SJCRH30 (cell line): ENCODE measurements around the gene ARHGEF7. TPM values are rescaled to one million over a fixed set of nuclear protein-coding genes. Genes with fewer than 3 reads are reported as not detected.
"Not testable (repeated sequence)": the region's sequence is repeated elsewhere in the genome, so short reads cannot be mapped to it uniquely, and the experiment has no call there.

Source experiments
- DNase-seq, 2 experiments: peaks; one replicate each; pipeline ENCODE4 v3.0.0-alpha.2; 2015 to 2020
- H3K27ac ChIP-seq: fragments of 250-450 bp; sonication (Bioruptor Pico); 2 replicates; pipeline ENCODE4 v1.5.1; 2020; ENCODE audit warnings: mild to moderate bottlenecking, moderate library complexity
- H3K27me3 ChIP-seq: fragments of 250-450 bp; sonication (Bioruptor Pico); 2 replicates; pipeline ENCODE4 v1.5.1; 2020; ENCODE audit warnings: mild to moderate bottlenecking, moderate library complexity
- H3K36me3 ChIP-seq: fragments of 250-450 bp; sonication (Bioruptor Pico); 2 replicates; pipeline ENCODE4 v1.5.1; 2020; ENCODE audit warnings: mild to moderate bottlenecking, moderate library complexity
- H3K4me1 ChIP-seq: fragments of 250-450 bp; sonication (Bioruptor Pico); 2 replicates; pipeline ENCODE4 v1.5.1; 2020; ENCODE audit warnings: mild to moderate bottlenecking, moderate library complexity
- H3K4me3 ChIP-seq: fragments of 250-450 bp; sonication (Bioruptor Pico); 2 replicates; pipeline ENCODE4 v1.5.1; 2020; ENCODE audit warnings: mild to moderate bottlenecking, moderate library complexity
- H3K9me3 ChIP-seq: fragments of 250-450 bp; sonication (Bioruptor Pico); replicated peaks from 2 replicates; pipeline ENCODE4 v1.5.1; 2020; ENCODE audit warnings: mild to moderate bottlenecking, moderate library complexity
- total RNA-seq: library from RNA; depleted of rRNA; stranded (reverse); fragments of >200 nt; shearing (Covaris generic); gene quantifications from 2 replicates; pipeline ENCODE4 v1.2.3, GENCODE V29; 2014; rRNA removed

The ARHGEF7 gene, protein sequence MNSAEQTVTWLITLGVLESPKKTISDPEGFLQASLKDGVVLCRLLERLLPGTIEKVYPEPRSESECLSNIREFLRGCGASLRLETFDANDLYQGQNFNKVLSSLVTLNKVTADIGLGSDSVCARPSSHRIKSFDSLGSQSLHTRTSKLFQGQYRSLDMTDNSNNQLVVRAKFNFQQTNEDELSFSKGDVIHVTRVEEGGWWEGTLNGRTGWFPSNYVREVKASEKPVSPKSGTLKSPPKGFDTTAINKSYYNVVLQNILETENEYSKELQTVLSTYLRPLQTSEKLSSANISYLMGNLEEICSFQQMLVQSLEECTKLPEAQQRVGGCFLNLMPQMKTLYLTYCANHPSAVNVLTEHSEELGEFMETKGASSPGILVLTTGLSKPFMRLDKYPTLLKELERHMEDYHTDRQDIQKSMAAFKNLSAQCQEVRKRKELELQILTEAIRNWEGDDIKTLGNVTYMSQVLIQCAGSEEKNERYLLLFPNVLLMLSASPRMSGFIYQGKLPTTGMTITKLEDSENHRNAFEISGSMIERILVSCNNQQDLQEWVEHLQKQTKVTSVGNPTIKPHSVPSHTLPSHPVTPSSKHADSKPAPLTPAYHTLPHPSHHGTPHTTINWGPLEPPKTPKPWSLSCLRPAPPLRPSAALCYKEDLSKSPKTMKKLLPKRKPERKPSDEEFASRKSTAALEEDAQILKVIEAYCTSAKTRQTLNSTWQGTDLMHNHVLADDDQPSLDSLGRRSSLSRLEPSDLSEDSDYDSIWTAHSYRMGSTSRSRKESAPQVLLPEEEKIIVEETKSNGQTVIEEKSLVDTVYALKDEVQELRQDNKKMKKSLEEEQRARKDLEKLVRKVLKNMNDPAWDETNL
- 30.7 and 34.6 TPM in 2 replicates for total RNA-seq

- Histone ChIP-seq H3K4me1 (no peaks in the 10 kb centered on the region), H3K4me3 (peak within 1 kb of the TSS; percentile 53), H3K27me3 (peaks cover 25% of the 10 kb centered on the region), H3K27ac (no peak within 1 kb of the TSS), H3K36me3 (no peaks in the 10 kb centered on the region), H3K9me3 (no peaks in the 10 kb centered on the region)
- no peak for DNase-seq
These were observed at the start of gene ARHGEF7 for GRCh38 chr13:111115061-111115964. Gene ARHGEF7, plus strand, starts transcription at chr13:111115310. Its CDS starts 217 bp downstream, at chr13:111115527.

GRCh38 chr13:111065698-111066097, 49.4 kb upstream of the ARHGEF7 start:
- no peak for DNase-seq
- no peak overlapping the region for H3K4me3 ChIP-seq
- H3K9me3 ChIP-seq: no peaks in the 10 kb centered on the region
- no peaks in the 10 kb centered on the region for H3K27me3 ChIP-seq
- H3K36me3 ChIP-seq: no peaks in the 10 kb centered on the region
- H3K4me1 ChIP-seq: no peaks in the 10 kb centered on the region
- H3K27ac ChIP-seq: no peak overlapping the region

GRCh38 chr13:111066544-111066943, 48.6 kb upstream of the ARHGEF7 start:
- H3K4me1 ChIP-seq: no peaks in the 10 kb centered on the region
- no peak overlapping the region for H3K4me3 ChIP-seq
- H3K36me3 ChIP-seq: no peaks in the 10 kb centered on the region
- no peak overlapping the region for H3K27ac ChIP-seq
- 0 out of 2 replicates have a peak, but pooled peaks cover 3% of the 10 kb centered on the region for H3K9me3 ChIP-seq
- no peak for DNase-seq
- no peaks in the 10 kb centered on the region for H3K27me3 ChIP-seq

- Histone ChIP-seq H3K27me3 (no peaks in the 10 kb centered on the region), H3K4me3 (no peak overlapping the region), H3K9me3 (0 out of 2 replicates have a peak, but pooled peaks cover 5% of the 10 kb centered on the region), H3K36me3 (no peaks in the 10 kb centered on the region), H3K4me1 (no peaks in the 10 kb centered on the region), H3K27ac (no peak overlapping the region)
- DNase-seq: no peak
These were observed 47.1 kb upstream of the ARHGEF7 start for GRCh38 chr13:111068009-111068350.

DNA sequence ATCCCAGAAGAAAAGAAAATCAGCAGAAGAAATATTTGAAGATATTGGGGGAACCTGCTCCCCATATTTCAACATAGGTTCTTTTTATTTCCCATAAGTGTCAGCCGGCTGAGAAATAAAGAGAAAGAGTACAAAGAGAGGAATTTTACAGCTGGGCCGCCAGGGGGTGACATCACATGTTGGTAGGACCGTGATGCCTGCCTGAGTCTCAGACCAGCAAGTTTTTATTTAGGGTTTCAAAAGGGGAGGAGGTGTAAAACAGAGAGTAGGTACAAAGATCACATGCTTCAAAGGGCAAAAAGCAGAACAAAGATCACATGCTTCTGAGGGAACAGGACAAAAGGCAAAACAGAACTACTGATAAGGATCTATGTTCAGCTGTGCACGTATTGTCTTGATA, 44.0 kb upstream of the ARHGEF7 start:
- not testable (repeated sequence) for H3K4me1 ChIP-seq, DNase-seq, H3K27ac ChIP-seq, H3K27me3 ChIP-seq, H3K36me3 ChIP-seq, H3K9me3 ChIP-seq, H3K4me3 ChIP-seq

DNA sequence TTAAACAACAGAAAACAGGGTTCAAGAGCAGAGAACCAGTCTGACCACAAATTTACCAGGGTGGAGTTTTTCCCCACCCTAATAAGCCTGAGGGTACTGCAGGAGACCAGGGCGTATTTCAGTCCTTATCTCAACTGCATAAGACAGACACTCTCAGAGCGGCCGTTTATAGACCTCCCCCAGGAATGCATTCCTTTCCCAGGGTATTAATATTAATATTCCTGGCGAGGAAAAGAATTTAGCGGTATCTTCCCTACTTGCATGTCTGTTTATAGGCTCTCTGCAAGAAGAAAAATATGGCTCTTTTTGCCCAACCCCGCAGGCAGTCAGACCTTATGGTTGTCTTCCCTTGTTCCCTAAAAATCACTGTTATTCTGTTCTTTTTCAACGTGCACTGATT, 43.6 kb upstream of the ARHGEF7 start:
- not testable (repeated sequence) for H3K36me3 ChIP-seq, H3K4me3 ChIP-seq, H3K27me3 ChIP-seq, H3K9me3 ChIP-seq, H3K27ac ChIP-seq, H3K4me1 ChIP-seq, DNase-seq

DNA sequence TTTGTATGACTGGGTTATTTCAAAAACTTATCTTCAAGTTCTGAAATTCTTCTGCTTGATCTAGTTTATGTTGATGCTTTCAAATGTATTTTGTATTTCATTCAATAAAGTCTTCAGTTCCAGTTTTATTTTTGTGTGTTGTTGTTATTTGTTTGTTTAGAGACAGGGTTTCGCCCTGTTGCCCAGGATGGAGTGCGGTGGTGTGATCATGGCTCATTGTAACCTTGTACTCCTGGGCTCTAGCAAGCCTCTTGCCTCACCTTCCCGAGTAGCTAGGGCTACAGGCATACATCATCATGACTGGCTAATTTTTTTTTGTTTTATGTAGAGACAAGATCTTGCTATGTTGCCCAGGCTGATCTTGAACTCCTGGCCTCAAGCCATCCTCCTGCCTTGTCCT, 40.3 kb upstream of the ARHGEF7 start:
- Histone ChIP-seq H3K27me3 (no peaks in the 10 kb centered on the region), H3K4me3 (no peak overlapping the region), H3K36me3 (no peaks in the 10 kb centered on the region), H3K9me3 (0 out of 2 replicates have a peak, but pooled peaks cover 5% of the 10 kb centered on the region), H3K27ac (no peak overlapping the region), H3K4me1 (no peaks in the 10 kb centered on the region)
- DNase-seq: no peak

DNA sequence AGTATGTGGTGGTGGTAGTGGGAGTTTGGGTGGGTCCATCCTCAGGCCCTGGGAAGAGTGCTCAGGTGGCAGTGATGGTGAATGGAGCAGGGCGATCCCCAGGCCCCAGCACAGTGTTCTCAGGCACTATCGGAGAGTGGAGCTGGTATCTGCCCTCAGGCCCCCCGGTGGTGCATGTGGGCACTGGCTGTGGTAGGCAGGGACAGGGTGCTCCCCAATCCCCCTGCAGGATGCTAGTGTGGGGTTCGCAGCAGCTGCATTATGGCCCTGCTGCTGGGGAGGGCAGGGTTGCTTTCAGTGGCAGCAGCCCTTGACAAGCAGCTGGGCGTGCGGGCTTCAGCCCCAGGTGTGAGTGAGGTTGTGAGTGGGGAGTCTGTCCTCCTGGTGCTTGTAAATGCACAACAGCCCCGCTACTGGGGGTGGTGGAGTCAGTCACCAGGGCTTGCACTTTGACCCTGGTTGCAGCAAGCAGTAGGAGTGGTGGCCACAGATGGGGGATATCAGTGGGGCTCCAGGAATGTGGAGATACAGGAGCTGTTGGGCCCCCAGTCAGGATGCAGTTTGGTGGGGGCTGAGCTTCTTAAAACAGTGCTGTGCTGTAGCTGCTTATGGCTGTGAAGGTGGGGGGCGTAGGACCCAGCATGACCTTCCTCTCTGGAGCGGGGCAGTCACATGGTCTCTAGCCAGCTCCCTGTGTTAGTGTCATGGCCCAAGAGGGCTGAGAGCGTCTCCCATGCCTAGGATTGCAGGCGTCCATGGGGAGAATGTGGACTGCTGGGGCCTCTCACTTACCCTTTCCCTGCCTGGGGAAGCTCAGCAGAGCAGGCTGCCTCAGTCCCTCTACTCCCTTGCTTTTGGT, 38.7 kb upstream of the ARHGEF7 start:
- no peaks in the 10 kb centered on the region for H3K27me3 ChIP-seq
- DNase-seq: no peak
- no peak overlapping the region for H3K27ac ChIP-seq
- no peaks in the 10 kb centered on the region for H3K4me1 ChIP-seq
- no peaks in the 10 kb centered on the region for H3K36me3 ChIP-seq
- H3K9me3 ChIP-seq: 0 out of 2 replicates have a peak, but pooled peaks cover 3% of the 10 kb centered on the region
- H3K4me3 ChIP-seq: no peak overlapping the region

GRCh38 chr13:111079375-111079774, 35.7 kb upstream of the ARHGEF7 start:
- DNase-seq: no peak
- Histone ChIP-seq H3K36me3 (no peaks in the 10 kb centered on the region), H3K4me1 (no peaks in the 10 kb centered on the region), H3K27me3 (no peaks in the 10 kb centered on the region), H3K9me3 (no peaks in the 10 kb centered on the region), H3K4me3 (no peak overlapping the region), H3K27ac (no peak overlapping the region)

DNA sequence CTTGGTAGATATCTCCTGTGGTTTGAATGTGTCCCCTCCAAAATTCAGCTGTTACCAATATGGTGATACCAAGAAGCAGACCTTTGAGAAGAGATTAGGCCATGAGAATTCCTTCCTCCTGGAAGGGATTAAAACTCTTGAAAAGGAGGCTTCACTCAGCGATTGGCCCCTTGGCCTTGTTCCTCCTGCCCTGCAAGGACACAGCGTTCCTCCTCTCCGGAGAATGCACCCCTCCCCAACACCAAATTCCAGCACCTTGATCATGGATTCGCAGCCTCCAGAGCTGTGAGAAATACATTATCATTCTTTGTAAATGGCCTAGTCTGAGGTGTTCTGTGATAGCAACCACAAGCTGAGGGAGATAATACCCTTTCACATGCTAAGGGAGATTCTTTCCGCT, 34.5 kb upstream of the ARHGEF7 start:
- H3K27ac ChIP-seq: no peak overlapping the region
- no peak overlapping the region for H3K4me3 ChIP-seq
- no peak for DNase-seq
- H3K27me3 ChIP-seq: no peaks in the 10 kb centered on the region
- H3K36me3 ChIP-seq: no peaks in the 10 kb centered on the region
- H3K4me1 ChIP-seq: no peaks in the 10 kb centered on the region
- no peaks in the 10 kb centered on the region for H3K9me3 ChIP-seq

- no peak for DNase-seq
- Histone ChIP-seq H3K27ac (no peak overlapping the region), H3K36me3 (no peaks in the 10 kb centered on the region), H3K4me3 (no peak overlapping the region), H3K27me3 (no peaks in the 10 kb centered on the region), H3K9me3 (no peaks in the 10 kb centered on the region), H3K4me1 (no peaks in the 10 kb centered on the region)
These were observed 32.9 kb upstream of the ARHGEF7 start for GRCh38 chr13:111082240-111082639.

DNA sequence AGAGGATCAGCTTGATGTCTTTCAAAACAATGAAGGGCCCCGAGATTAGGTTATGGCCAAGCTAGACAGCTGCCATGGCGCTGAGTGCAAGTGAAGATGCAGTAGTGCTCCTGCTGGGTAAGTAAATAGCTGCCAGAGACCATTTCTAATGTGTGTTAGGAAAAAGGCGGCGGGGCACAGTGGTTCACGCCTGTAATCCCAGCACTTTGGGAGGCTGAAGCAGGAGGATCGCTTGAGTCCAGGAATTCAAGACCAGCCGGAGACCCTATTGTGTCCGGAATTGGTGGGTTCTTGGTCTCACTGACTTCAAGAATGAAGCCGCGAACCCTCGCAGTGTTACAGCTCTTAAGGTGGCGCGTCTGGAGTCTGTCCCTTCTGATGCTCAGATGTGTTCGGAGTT, 32.3 kb upstream of the ARHGEF7 start:
- DNase-seq, H3K4me3 ChIP-seq, H3K36me3 ChIP-seq, H3K9me3 ChIP-seq, H3K27ac ChIP-seq, H3K27me3 ChIP-seq, H3K4me1 ChIP-seq: not testable (repeated sequence)

DNA sequence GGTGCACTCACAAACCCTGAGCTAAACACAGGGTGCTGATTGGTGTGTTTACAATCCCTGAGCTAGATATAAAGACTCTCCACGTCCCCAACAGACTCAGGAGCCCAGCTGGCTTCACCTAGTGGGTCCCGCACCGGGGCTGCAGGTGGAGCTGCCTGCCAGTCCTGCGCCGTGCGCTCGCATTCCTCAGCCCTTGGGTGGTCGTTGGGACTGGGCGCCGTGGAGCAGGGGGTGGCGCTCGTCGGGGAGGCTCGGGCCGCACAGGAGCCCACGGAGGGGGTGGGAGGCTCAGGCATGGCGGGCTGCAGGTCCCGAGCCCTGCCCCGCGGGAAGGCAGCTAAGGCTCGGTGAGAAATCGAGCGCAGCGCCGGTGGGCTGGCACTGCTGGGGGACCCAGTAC, 31.4 kb upstream of the ARHGEF7 start:
- not testable (repeated sequence) for H3K27ac ChIP-seq, H3K36me3 ChIP-seq, H3K4me3 ChIP-seq, DNase-seq, H3K4me1 ChIP-seq, H3K27me3 ChIP-seq, H3K9me3 ChIP-seq

DNA sequence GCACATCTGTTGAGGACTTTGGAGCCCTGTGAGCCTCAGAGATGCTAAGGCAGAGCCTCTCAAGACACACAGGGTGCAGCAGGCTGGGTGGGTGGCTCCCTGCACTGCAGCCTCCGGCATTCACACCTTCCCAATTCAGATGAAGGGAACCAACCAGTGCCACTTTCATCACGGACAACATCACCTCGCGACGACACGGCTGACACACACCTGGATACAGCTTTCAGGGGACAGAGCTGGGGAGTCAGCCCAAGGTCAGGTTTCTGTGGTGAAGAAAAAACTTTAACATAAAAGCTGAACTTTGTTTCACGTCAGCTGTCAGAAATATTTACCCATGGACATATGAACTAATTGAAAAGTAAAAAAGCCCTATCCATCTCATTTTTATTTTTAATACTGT, 24.9 kb upstream of the ARHGEF7 start:
- Histone ChIP-seq H3K9me3 (no peaks in the 10 kb centered on the region), H3K4me3 (no peak overlapping the region), H3K4me1 (no peaks in the 10 kb centered on the region), H3K27ac (no peak overlapping the region), H3K36me3 (no peaks in the 10 kb centered on the region), H3K27me3 (no peaks in the 10 kb centered on the region)
- DNase-seq: no peak
